GM12878 (cell line): ENCODE measurements around the gene ACSS1. TPM values are rescaled to one million over a fixed set of nuclear protein-coding genes. Genes with fewer than 3 reads are reported as not detected.

ENCODE experiments used
- ATAC-seq: fragments of 200-7000 bp; cut with Tn5 transposase; 3 replicates; pipeline ENCODE4 v1.9.1; 2020; ENCODE audit warnings: mild to moderate bottlenecking, moderate library complexity
- BruUV-seq: library from RNA; stranded (reverse); fragments of 400-500 nt; replicated peaks from 2 replicates; lab custom pipeline; 2021; lab: Mats Ljungman, UMichigan
- CTCF ChIA-PET: fragments of 300-600 bp; sonication (Branson Sonifier 250); formaldehyde crosslinking; extraction: SDS; loops from one replicate; lab custom pipeline; 2021; ENCODE audit warnings: inconsistent platforms; lab: Yijun Ruan, JAX
- POLR2A ChIA-PET: fragments of 350-600 bp; formaldehyde crosslinking; extraction: SDS; loops from one replicate; lab custom pipeline; 2021; ENCODE audit warnings: inconsistent platforms; lab: Charles Lee
- RAD21 ChIA-PET: fragments of 300-600 bp; sonication (Branson Sonifier 250); formaldehyde crosslinking; loops from one replicate; lab custom pipeline; 2023; ENCODE audit warnings: antibody characterized with exemption; ENCODE audit not compliant: unreplicated experiment; lab: Charles Lee
- SMC1A ChIA-PET: fragments of 300-600 bp; sonication (Branson Sonifier 250); formaldehyde crosslinking; loops from one replicate; lab custom pipeline; 2023; ENCODE audit not compliant: unreplicated experiment, uncharacterized antibody; lab: Charles Lee
- DNase-seq: peaks from one replicate; pipeline ENCODE4 v3.0.0-alpha.2; 2011; ENCODE audit warnings: low read depth, low spot score
- FAIRE-seq: peaks from 3 replicates; lab custom pipeline; 2011; peaks lifted over from hg19 to GRCh38; lab: Jason Lieb, UNC
- H2AFZ ChIP-seq: 2 replicates; pipeline ENCODE4 v1.6.0; 2011; ENCODE audit warnings: low read depth, low read length, control low read depth; ENCODE audit not compliant: control insufficient read depth
- H3K27ac ChIP-seq: 2 replicates; pipeline ENCODE4 v1.5.1; 2011; ENCODE audit warnings: control low read depth; ENCODE audit not compliant: control insufficient read depth, insufficient read depth
- H3K27me3 ChIP-seq, 2 experiments: replicated peaks in 1 of 2; 2 replicates each; pipeline versions ENCODE4 v1.6.0 to v1.6.1; 2011; ENCODE audit warnings: low read length in 1 of 2; ENCODE audit not compliant: control insufficient read depth in 2 of 2, insufficient read depth in 2 of 2
- H3K36me3 ChIP-seq, 2 experiments: 2 replicates each; pipeline ENCODE4 v1.5.1; 2011; ENCODE audit warnings: low read length in 1 of 2; ENCODE audit not compliant: control insufficient read depth in 2 of 2, insufficient read depth in 2 of 2
- H3K4me1 ChIP-seq: 2 replicates; pipeline ENCODE4 v1.6.1; 2011; ENCODE audit warnings: mild to moderate bottlenecking, low read length, moderate library complexity, mixed read lengths; ENCODE audit not compliant: control insufficient read depth, insufficient read depth
- H3K4me2 ChIP-seq: 2 replicates; pipeline ENCODE4 v1.6.0; 2011; ENCODE audit warnings: control low read depth; ENCODE audit not compliant: control insufficient read depth, insufficient read depth
- H3K4me3 ChIP-seq: fragments of 200-600 bp; sonication (generic); 2 replicates; pipeline ENCODE4 v1.5.1; 2016
- H3K79me2 ChIP-seq: 2 replicates; pipeline ENCODE4 v1.6.0; 2011; ENCODE audit warnings: low read length; ENCODE audit not compliant: control insufficient read depth, insufficient read depth
- H3K9ac ChIP-seq: 2 replicates; pipeline ENCODE4 v1.8.0; 2011; ENCODE audit warnings: low read length, control low read depth, mixed read lengths; ENCODE audit not compliant: control insufficient read depth, insufficient read depth
- H3K9me3 ChIP-seq: replicated peaks from 3 replicates; pipeline ENCODE4 v1.5.1; 2011; ENCODE audit warnings: mild to moderate bottlenecking, low read length; ENCODE audit not compliant: control insufficient read depth, insufficient read depth
- H4K20me1 ChIP-seq: 2 replicates; pipeline ENCODE4 v1.6.0; 2011; ENCODE audit not compliant: control insufficient read depth, insufficient read depth
- CBX5 ChIP-seq: sonication (generic); IDR thresholded peaks from 2 replicates; pipeline ENCODE4 v1.6.1; 2016; ENCODE audit warnings: low read depth, moderate library complexity, mild to moderate bottlenecking, inconsistent platforms
- FOS ChIP-seq: IDR thresholded peaks from 3 replicates; pipeline ENCODE4 v1.6.1; 2011; ENCODE audit warnings: borderline replicate concordance; ENCODE audit not compliant: insufficient read length; ENCODE audit errors: extremely low read depth
- KDM1A ChIP-seq: fragments of 200-600 bp; sonication (generic); IDR thresholded peaks from 2 replicates; pipeline ENCODE4 v1.6.1; 2016; ENCODE audit warnings: borderline replicate concordance
- LARP7 ChIP-seq: fragments of 450-650 bp; IDR thresholded peaks from 2 replicates; pipeline ENCODE4 v1.6.1; 2017; ENCODE audit warnings: mild to moderate bottlenecking
- MEF2A ChIP-seq: IDR thresholded peaks from 2 replicates; pipeline ENCODE4 v1.6.1; 2011; ENCODE audit warnings: low read depth, mild to moderate bottlenecking, low read length, moderate library complexity; ENCODE audit not compliant: insufficient read depth
- NFIC ChIP-seq: IDR thresholded peaks from 2 replicates; pipeline ENCODE4 v1.6.1; 2012; ENCODE audit warnings: low read depth, mild to moderate bottlenecking, inconsistent platforms, low read length, moderate library complexity
- NR2C2 ChIP-seq: IDR thresholded peaks from 2 replicates; pipeline ENCODE4 v1.6.1; 2011; ENCODE audit warnings: borderline replicate concordance, low read depth; ENCODE audit not compliant: control insufficient read depth, insufficient read length
- POU2F2 ChIP-seq: IDR thresholded peaks from 3 replicates; pipeline ENCODE4 v1.6.1; 2011; ENCODE audit warnings: low read depth, mild to moderate bottlenecking, low read length, borderline replicate concordance
- RB1 ChIP-seq: fragments of 450-650 bp; formaldehyde crosslinking; IDR thresholded peaks from 2 replicates; pipeline ENCODE4 v1.6.1; 2017; ENCODE audit warnings: mild to moderate bottlenecking, borderline replicate concordance
- TCF7 ChIP-seq: IDR thresholded peaks from 2 replicates; pipeline ENCODE4 v1.6.1; 2014; ENCODE audit warnings: antibody characterized with exemption, borderline replicate concordance
- ZBED1 ChIP-seq: IDR thresholded peaks from 2 replicates; pipeline ENCODE4 v1.6.1; 2016; ENCODE audit warnings: borderline replicate concordance
- WGBS: methylation state at CpG from one replicate; pipeline ENCODE4 v1.1.6; 2016; ENCODE audit warnings: low lambda C conversion rate; ENCODE audit not compliant: insufficient replicate concordance, insufficient coverage; ENCODE audit errors: missing lambda C conversion rate; 5-methylcytosine and 5-hydroxymethylcytosine counted together
- in situ Hi-C: fragments of 300-500 bp; cut with MboI; formaldehyde crosslinking; loops from 9 replicates; pipeline ENCODE4 v1.14.3; 2018; ENCODE audit warnings: mixed read lengths
- intact Hi-C: fragments of 100-400 bp; cut with micrococcal nuclease; formaldehyde crosslinking; loops from one replicate; pipeline ENCODE4 v1.14.2; 2022; ENCODE audit not compliant: unreplicated experiment
- polyA plus RNA-seq, 11 experiments: library from polyadenylated mRNA; depleted of rRNA in 4 of 11; unstranded in 6 of 11; stranded (reverse) in 5 of 11; fragments of >200 nt; fragmentation: Nextera tagmentation in 4 of 11; fragmentation: Illumina TruSeq in 1 of 11; extraction: Ambion mirVana in 4 of 11; extraction: Trizol in 1 of 11; gene quantifications; 1 replicate in 1 of 11; 2 replicates in 10 of 11; pipeline versions ENCODE4 v1.2.1 to v1.2.3, GENCODE V29; 2011 to 2016; ENCODE audit warnings: inconsistent platforms in 2 of 11, missing spikeins in 2 of 11, low read depth in 1 of 11
- total RNA-seq, 4 experiments: library from RNA; depleted of rRNA in 3 of 4; stranded (reverse); fragments of >200 nt in 3 of 4; fragmentation: Illumina TruSeq in 1 of 4; extraction: Trizol in 1 of 4; gene quantifications; 2 replicates each; pipeline versions ENCODE4 v1.2.1 to v1.2.3, GENCODE V29; 2013 to 2021
- TF ChIP-seq, protein P1 (sequence below): fragments of 450-650 bp; IDR thresholded peaks from 2 replicates; pipeline ENCODE4 v1.6.1; 2017; ENCODE audit warnings: antibody characterized with exemption, mild to moderate bottlenecking, moderate library complexity
- TF ChIP-seq, protein P2 (sequence below): fragments of 450-650 bp; IDR thresholded peaks from 2 replicates; pipeline ENCODE4 v1.6.1; 2017; ENCODE audit warnings: borderline replicate concordance
- TF ChIP-seq, protein P3 (sequence below): fragments of 450-650 bp; IDR thresholded peaks from 2 replicates; pipeline ENCODE4 v1.6.1; 2016; ENCODE audit warnings: mild to moderate bottlenecking, moderate library complexity, borderline replicate concordance

The ACSS1 gene
- total and polyA plus RNA-seq, 10 of the 15 experiments (the other 5 are each of a cell fraction or from before 2014, with no cell fraction given) = 1.3 to 44.9 (median 31.1) TPM

DNA sequence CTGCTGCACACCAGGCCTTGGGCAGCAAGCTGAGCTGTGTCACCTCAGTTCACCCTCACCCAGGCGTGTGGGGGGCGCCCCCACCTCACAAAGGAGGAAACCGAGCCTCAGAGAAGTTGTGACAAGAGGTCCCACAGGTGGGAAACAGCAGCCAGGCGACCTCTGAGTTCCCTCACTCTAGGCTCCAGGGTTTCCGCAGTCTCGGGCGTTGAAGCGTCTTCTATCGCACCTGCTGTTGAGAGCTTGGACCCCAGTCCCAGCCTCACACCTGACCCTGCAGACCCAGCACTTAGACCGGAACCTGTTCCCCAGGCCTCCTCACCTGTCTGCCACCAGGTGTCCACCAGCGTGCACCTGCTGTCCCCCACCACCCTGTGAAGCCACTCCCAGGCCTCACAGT is 43.1 kb downstream of the ACSS1 start (continued):
- TF ChIP-seq, protein P1, sequence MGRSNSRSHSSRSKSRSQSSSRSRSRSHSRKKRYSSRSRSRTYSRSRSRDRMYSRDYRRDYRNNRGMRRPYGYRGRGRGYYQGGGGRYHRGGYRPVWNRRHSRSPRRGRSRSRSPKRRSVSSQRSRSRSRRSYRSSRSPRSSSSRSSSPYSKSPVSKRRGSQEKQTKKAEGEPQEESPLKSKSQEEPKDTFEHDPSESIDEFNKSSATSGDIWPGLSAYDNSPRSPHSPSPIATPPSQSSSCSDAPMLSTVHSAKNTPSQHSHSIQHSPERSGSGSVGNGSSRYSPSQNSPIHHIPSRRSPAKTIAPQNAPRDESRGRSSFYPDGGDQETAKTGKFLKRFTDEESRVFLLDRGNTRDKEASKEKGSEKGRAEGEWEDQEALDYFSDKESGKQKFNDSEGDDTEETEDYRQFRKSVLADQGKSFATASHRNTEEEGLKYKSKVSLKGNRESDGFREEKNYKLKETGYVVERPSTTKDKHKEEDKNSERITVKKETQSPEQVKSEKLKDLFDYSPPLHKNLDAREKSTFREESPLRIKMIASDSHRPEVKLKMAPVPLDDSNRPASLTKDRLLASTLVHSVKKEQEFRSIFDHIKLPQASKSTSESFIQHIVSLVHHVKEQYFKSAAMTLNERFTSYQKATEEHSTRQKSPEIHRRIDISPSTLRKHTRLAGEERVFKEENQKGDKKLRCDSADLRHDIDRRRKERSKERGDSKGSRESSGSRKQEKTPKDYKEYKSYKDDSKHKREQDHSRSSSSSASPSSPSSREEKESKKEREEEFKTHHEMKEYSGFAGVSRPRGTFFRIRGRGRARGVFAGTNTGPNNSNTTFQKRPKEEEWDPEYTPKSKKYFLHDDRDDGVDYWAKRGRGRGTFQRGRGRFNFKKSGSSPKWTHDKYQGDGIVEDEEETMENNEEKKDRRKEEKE = no peak
- no peak for TF ChIP-seq RB1
- TF ChIP-seq CBX5 = no peak
- TF ChIP-seq, protein P2, sequence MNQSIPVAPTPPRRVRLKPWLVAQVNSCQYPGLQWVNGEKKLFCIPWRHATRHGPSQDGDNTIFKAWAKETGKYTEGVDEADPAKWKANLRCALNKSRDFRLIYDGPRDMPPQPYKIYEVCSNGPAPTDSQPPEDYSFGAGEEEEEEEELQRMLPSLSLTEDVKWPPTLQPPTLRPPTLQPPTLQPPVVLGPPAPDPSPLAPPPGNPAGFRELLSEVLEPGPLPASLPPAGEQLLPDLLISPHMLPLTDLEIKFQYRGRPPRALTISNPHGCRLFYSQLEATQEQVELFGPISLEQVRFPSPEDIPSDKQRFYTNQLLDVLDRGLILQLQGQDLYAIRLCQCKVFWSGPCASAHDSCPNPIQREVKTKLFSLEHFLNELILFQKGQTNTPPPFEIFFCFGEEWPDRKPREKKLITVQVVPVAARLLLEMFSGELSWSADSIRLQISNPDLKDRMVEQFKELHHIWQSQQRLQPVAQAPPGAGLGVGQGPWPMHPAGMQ = no peak
- TF ChIP-seq FOS = no peak

DNA sequence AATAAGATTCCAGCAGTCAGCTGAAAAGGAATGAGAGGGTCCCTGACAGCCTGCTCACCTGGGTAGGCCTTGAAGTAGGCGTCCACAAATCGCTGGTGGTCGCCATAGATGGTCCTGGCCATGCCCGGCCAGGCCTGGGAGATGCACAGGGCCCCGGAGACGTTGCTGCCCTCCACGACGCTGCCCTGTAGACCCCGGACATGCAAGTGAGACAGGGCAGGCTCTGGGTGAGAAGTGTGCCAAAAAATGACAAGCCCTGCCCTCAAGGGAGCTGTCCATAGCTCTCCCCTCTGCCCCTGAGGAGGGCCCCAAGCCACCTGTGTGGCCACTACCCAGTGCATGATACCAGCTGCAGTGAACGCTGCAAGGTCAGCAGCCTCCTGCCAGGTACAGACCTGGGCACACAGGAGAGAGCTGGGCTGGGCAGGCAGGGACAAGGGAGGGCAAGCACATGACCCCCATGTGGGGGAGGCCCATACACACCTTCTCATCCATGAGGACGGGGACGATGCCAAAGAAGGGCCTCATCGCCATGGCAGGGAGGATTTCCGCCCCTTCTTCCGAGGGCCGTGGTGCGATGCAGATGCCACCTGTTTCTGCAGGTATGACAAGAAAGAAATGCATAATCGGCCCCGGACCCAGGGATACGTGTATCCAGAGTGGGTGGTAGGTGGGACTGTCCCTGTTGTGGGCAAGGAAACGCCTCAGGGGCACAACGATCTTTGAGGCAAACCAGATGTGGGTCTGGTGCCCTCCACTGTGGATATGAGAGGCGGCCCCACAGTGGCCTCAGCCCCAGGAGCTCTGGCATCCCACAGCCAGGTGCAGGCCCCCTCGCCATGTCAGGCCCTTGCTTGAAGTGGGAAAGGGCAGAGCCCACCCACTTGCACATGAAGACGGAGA is 44.2 kb downstream of the ACSS1 start:
- POLR2A ChIA-PET = no interaction called here
- WGBS = 91% methylated on average over 25 of the region's 25 CpGs
- TF ChIP-seq KDM1A (no peak), NR2C2 (no peak), NFIC (no peak), ZBED1 (no peak), POU2F2 (no peak), LARP7 (no peak), TCF7 (no peak), MEF2A (no peak)
- TF ChIP-seq, protein P3, sequence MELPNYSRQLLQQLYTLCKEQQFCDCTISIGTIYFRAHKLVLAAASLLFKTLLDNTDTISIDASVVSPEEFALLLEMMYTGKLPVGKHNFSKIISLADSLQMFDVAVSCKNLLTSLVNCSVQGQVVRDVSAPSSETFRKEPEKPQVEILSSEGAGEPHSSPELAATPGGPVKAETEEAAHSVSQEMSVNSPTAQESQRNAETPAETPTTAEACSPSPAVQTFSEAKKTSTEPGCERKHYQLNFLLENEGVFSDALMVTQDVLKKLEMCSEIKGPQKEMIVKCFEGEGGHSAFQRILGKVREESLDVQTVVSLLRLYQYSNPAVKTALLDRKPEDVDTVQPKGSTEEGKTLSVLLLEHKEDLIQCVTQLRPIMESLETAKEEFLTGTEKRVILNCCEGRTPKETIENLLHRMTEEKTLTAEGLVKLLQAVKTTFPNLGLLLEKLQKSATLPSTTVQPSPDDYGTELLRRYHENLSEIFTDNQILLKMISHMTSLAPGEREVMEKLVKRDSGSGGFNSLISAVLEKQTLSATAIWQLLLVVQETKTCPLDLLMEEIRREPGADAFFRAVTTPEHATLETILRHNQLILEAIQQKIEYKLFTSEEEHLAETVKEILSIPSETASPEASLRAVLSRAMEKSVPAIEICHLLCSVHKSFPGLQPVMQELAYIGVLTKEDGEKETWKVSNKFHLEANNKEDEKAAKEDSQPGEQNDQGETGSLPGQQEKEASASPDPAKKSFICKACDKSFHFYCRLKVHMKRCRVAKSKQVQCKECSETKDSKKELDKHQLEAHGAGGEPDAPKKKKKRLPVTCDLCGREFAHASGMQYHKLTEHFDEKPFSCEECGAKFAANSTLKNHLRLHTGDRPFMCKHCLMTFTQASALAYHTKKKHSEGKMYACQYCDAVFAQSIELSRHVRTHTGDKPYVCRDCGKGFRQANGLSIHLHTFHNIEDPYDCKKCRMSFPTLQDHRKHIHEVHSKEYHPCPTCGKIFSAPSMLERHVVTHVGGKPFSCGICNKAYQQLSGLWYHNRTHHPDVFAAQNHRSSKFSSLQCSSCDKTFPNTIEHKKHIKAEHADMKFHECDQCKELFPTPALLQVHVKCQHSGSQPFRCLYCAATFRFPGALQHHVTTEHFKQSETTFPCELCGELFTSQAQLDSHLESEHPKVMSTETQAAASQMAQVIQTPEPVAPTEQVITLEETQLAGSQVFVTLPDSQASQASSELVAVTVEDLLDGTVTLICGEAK = no peak

More for the DNA sequence above, 44.2 kb downstream of the ACSS1 start:
- Histone ChIP-seq H3K27ac (no peak overlapping the region), H3K4me3 (no peak overlapping the region), H3K4me2 (no peak overlapping the region), H3K4me1 (no peaks in the 10 kb centered on the region; the same call in 1 of the 2 replicates), H3K9ac (no peak overlapping the region), H2AFZ (no peak overlapping the region), H4K20me1 (no peaks in the 10 kb centered on the region), H3K27me3 (no peaks in the 10 kb centered on the region), H3K79me2 (no peaks in the 10 kb centered on the region), H3K9me3 (no peaks in the 10 kb centered on the region), H3K36me3 (peaks cover 6 to 15% of the 10 kb centered on the region in 2 experiments; a peak in 3 of 4 replicates)
- in situ Hi-C loops (no loop called here), intact Hi-C loops (no loop called here)
- SMC1A ChIA-PET = no interaction called here
- no TSS peak for BruUV-seq
- FAIRE-seq (no peak), ATAC-seq (no peak), DNase-seq (no peak)
- RAD21 ChIA-PET = no interaction called here
- CTCF ChIA-PET = no interaction called here
